Psoas muscle (tissue), 8 donors: ENCODE data around the gene TMEM120A. TPM values are rescaled to one million over a fixed set of nuclear protein-coding genes. Genes with fewer than 3 reads are reported as not detected.

ENCODE experiments used
- ATAC-seq, 4 donors: fragments of 200-7000 bp; cut with Tn5 transposase; one replicate each; pipeline ENCODE4 v1.9.1; 2020; ENCODE audit warnings: moderate library complexity in 3 of 4, mild to moderate bottlenecking in 2 of 4
- DNase-seq, 2 donors: peaks; one replicate each; pipeline ENCODE4 v3.0.0-alpha.2; 2020
- H3K27ac ChIP-seq: fragments of 200-600 bp; one replicate; pipeline ENCODE4 v1.8.0; 2022
- H3K27me3 ChIP-seq, 3 donors: fragments of 200-600 bp in 1 of 3; one replicate each; pipeline versions ENCODE4 v1.6.1 to v1.8.0; 2013 to 2022; ENCODE audit warnings: low read length in 2 of 3, mild to moderate bottlenecking in 2 of 3, moderate library complexity in 1 of 3; ENCODE audit not compliant: insufficient read depth in 3 of 3
- H3K36me3 ChIP-seq, 2 donors: fragments of 200-600 bp in 1 of 2; one replicate each; pipeline versions ENCODE4 v1.6.1 to v1.8.0; 2013 to 2022; ENCODE audit warnings: low read depth in 1 of 2, mild to moderate bottlenecking in 1 of 2, moderate library complexity in 1 of 2; ENCODE audit not compliant: insufficient read depth in 1 of 2
- H3K4me1 ChIP-seq: fragments of 200-600 bp; one replicate; pipeline ENCODE4 v1.8.0; 2022
- H3K4me3 ChIP-seq: fragments of 200-600 bp; one replicate; pipeline ENCODE4 v1.8.0; 2022; ENCODE audit warnings: mild to moderate bottlenecking
- H3K9me3 ChIP-seq: fragments of 200-600 bp; one replicate; pipeline ENCODE4 v1.8.0; 2022
- CTCF ChIP-seq: fragments of 200-600 bp; IDR thresholded peaks from one replicate; pipeline ENCODE4 v1.8.0; 2022; ENCODE audit warnings: antibody characterized with exemption
- WGBS, 3 donors: extraction: QIAGEN DNeasy Blood & Tissue Kit; methylation state at CpG; one replicate each; pipeline versions ENCODE4 v1.1.6 to v1.1.7; 2013; 5-methylcytosine and 5-hydroxymethylcytosine counted together
- intact Hi-C, 2 donors: fragments of 100-400 bp; cut with DNase I; formaldehyde crosslinking; loops; one replicate each; pipeline versions ENCODE4 v1.11.0 to v1.14.2; 2022
- polyA plus RNA-seq, 3 donors: library from polyadenylated mRNA; stranded (reverse); fragments of 200-250 nt; gene quantifications; one replicate each; pipeline ENCODE4 v1.2.3, GENCODE V29; 2013
- total RNA-seq, 4 donors: library from RNA; stranded (reverse); fragmentation: NEBNext Ultra II Directional in 2 of 4; extraction: Animal tissue kit (Norgen Biotek cat#: 25700) in 2 of 4; gene quantifications; one replicate each; pipeline versions ENCODE4 v1.2.1 to v1.2.4, GENCODE V29; 2021 to 2023
- donor health status: healthy with polysubstance abuse.
- donor health status: DM: no; HTN: no; CAD: no; lungs with moderate emphysema.
- donor health status: Bipolar disorder and iron deficiency.
- donor health status: healthy.
- donor health status: DM: yes; HTN: yes; CAD: no.
- donor health status: DM: no; HTN: no; CAD: no.
- donor health status: DM: no; HTN: no; CAD: no.
- donor health status: DM: yes; HTN: yes; CAD: no.

The TMEM120A gene
- total and polyA plus RNA-seq, 7 donors: 70.1 to 185 (median 103) TPM

GRCh38 chr7:75945297-75946168 lies 48.9 kb downstream of the TMEM120A start:
- intact Hi-C loops: no loop called here
- Histone ChIP-seq H3K27me3 (no peaks in the 10 kb centered on the region), H3K4me3 (no peak overlapping the region), H3K4me1 (peaks cover 58% of the 10 kb centered on the region), H3K36me3 (peaks cover 0 to 4% of the 10 kb centered on the region in 2 donors), H3K27ac (peak overlapping the region; percentile 62), H3K9me3 (no peaks in the 10 kb centered on the region)
- peak; percentile 69 to 82 (median 78) for ATAC-seq
- peak; percentile 37 to 39 for DNase-seq
- 62 to 70% (median 68%) methylated on average over 8 of the region's 8 CpGs for WGBS, 3 donors
- TF ChIP-seq CTCF: no peak

- intact Hi-C loops: no loop called here
- WGBS, 3 donors: 90 to 96% (median 94%) methylated on average over 1 of the region's 1 CpG
- Histone ChIP-seq H3K36me3 (peaks cover 0 to 4% of the 10 kb centered on the region in 2 donors), H3K4me3 (no peak overlapping the region), H3K27ac (peak overlapping the region; percentile 62), H3K9me3 (no peaks in the 10 kb centered on the region), H3K4me1 (peaks cover 49% of the 10 kb centered on the region), H3K27me3 (no peaks in the 10 kb centered on the region)
- no peak for DNase-seq
- TF ChIP-seq CTCF: no peak
- no peak for ATAC-seq
These were observed 49.9 kb downstream of the TMEM120A start for GRCh38 chr7:75944507-75944906.

GRCh38 chr7:75943864-75944263 lies 50.5 kb downstream of the TMEM120A start:
- no peak for TF ChIP-seq CTCF
- Histone ChIP-seq H3K9me3 (no peaks in the 10 kb centered on the region), H3K4me1 (peaks cover 46% of the 10 kb centered on the region), H3K27me3 (no peaks in the 10 kb centered on the region), H3K36me3 (peaks cover 0 to 4% of the 10 kb centered on the region in 2 donors), H3K4me3 (no peak overlapping the region), H3K27ac (no peak overlapping the region)
- no peak for DNase-seq
- peak; percentile 22 to 61 (median 42) for ATAC-seq
- intact Hi-C loops: no loop called here
- WGBS, 3 donors: 91 to 93% (median 92%) methylated on average over 6 of the region's 6 CpGs

- Histone ChIP-seq H3K4me1 (peaks cover 24% of the 10 kb centered on the region), H3K36me3 (no peaks in the 10 kb centered on the region), H3K4me3 (no peak overlapping the region), H3K9me3 (no peaks in the 10 kb centered on the region), H3K27ac (peak overlapping the region; percentile 56), H3K27me3 (no peaks in the 10 kb centered on the region)
- intact Hi-C loops: no loop called here
- WGBS, 3 donors: 87 to 90% (median 87%) methylated on average over 6 of the region's 6 CpGs
- peak in 1 of 2 donors; percentile 6 for DNase-seq
- ATAC-seq: no peak
- TF ChIP-seq CTCF: no peak
These were observed 55.5 kb downstream of the TMEM120A start for GRCh38 chr7:75938921-75939320.
